Measurements from ENCODE around the gene HOXC6.

Gene HOXC6

DNA sequence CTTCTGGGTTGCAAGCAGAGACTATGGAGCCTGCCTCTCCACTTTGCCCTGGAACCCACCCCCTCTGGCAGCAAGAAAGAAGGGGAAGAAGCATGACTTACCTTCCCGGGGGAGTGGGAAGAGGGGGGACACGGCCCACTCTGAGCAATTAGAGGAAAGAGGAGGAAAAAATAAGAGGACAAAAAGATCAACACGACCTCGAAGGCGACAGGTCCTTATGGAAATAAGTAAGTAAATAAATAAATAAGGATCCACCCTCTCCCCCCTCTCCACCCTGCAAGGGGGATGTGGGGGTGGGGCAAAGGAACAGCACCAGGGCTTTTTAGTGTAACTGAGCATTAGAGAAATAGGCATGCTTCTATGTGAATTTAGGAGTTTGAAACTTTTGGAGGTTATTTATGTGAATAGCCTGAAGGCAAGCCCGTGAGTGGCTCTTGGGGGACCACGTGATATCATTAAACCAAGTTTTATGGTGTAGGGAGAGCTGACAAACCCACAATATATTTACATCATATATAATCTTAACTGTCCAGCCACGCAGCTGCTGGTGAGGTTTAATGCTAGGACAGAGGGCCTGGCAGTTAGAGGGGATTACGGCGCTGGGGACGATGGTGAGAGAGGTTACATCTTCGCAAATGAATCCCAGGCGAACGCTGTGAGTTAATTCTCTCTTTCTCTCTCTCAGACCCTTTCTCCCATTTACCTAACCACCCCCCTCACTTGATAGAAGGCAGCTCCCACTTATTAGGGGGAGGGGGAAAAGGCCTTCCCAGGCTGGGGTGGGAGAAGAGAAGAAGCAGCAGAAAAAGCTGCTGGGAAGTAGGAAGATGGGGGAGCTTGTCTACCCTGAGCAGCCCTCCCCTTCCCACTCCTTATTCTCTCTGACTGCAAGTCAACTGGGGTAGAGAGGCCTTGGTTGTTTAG is 9.4 kb downstream of the HOXC6 start:
- TF ChIP-seq, protein P1, sequence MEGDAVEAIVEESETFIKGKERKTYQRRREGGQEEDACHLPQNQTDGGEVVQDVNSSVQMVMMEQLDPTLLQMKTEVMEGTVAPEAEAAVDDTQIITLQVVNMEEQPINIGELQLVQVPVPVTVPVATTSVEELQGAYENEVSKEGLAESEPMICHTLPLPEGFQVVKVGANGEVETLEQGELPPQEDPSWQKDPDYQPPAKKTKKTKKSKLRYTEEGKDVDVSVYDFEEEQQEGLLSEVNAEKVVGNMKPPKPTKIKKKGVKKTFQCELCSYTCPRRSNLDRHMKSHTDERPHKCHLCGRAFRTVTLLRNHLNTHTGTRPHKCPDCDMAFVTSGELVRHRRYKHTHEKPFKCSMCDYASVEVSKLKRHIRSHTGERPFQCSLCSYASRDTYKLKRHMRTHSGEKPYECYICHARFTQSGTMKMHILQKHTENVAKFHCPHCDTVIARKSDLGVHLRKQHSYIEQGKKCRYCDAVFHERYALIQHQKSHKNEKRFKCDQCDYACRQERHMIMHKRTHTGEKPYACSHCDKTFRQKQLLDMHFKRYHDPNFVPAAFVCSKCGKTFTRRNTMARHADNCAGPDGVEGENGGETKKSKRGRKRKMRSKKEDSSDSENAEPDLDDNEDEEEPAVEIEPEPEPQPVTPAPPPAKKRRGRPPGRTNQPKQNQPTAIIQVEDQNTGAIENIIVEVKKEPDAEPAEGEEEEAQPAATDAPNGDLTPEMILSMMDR (IDR thresholded peaks at IDR 0.05; ENCODE audit: low read depth, low read length, missing control alignments): no peak
- H3K4me3 ChIP-seq (ENCODE audit: low read depth, low read length): no peak overlapping the region
- no peak for DNase-seq (ENCODE audit: low read depth)

DNA sequence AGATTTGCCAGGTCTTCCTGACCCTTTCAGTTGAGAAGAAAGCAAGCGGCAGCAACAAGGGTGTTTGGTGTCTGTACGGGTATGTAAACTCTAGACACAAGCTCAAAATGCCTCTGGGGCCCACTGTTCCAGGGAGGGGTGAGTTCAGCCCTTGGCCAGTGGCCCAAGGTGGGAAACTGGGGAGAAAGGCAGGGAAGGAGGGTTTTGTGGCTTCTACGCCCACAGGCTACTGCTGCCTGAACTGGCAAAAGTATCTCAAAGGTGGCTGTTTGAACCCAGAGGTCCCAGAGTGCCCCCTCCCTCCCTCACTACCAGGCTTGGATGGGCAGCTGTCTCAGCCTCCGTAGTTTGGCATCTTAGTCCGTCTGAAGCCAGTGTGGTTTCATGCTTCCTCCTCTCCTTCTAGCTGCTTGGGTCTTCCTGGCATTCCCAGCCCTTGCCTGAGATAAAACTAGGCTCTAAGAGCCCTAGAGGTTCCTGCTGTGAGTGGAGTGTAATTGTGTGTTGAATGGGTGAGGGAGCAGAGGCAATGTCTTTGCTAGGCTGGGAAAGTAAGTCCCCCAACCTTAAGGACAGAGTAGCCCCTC is 10.1 kb downstream of the HOXC6 start:
- TF ChIP-seq, protein P1 (IDR thresholded peaks at IDR 0.05; ENCODE audit: low read depth, low read length, missing control alignments): no peak
- DNase-seq (ENCODE audit: low read depth): no peak

DNA sequence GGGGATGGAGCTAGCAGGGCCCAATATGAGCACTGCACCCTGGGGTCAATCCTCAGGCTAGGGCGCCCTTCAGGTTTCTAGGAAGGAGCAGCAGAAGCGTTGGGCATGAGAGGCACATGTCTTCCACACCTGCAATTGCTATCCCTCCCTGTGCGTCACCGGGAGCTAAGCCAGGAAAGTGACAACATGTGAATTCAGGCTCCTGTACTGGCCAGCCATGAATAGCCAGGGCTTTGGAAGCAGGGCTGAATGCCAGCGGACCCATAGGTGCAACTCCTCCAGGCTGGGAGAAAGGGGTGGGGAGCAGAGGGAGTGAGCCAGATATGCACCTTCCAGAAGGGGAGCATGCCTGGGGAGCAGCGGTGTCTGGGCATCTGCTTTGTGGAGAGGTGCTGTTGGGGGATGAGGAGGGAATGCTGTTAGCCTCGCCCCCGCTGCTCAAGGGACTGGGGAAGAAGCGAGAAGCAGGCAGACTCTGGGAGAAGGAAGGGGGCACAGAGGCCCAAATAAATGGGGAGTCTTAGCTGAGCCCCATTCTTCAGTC is 10.7 kb downstream of the HOXC6 start:
- no peak overlapping the region for H3K4me3 ChIP-seq (ENCODE audit: low read depth, low read length)
- no peak for DNase-seq (ENCODE audit: low read depth)
- TF ChIP-seq, protein P1 (IDR thresholded peaks at IDR 0.05; ENCODE audit: low read depth, low read length, missing control alignments): no peak

More for the DNA sequence above, 10.1 kb downstream of the HOXC6 start:
- no peak overlapping the region for H3K4me3 ChIP-seq (ENCODE audit: low read depth, low read length)

DNA sequence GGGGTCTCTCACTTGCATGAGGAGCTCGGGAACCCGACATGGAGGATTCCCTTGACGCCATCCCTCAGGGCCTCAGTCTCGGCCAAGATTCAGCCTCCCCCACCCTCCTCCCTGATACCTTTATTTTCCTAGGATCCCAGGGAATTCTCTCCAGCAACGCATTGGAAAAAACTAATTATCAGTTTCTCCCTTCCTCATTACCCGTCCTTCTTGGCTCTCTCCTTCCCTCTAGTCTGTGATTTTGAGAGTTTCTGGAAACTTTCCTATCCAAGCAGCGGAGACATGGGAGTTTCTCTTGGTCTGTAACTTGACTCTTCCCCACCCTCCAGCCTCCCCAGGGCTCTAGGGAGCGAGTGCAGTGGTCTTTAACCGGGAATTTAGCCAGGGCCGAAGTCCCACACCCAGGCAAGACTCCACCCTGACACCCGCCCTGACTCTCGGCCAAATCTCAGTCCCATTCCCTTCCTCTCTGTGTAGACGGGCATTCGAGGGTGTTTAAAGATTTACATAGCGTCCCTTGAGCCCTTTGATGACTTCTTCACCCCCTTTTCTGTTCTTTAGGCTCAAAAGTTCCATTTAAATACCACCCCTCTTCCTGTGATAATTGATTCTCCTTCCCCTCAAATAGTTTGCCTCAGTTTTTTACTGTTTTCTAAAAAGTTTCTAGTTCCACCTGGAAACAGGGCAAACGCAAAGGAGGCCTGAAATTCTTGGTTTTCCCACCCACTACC is 11.3 kb downstream of the HOXC6 start:
- TF ChIP-seq, protein P1 (IDR thresholded peaks at IDR 0.05; ENCODE audit: low read depth, low read length, missing control alignments): no peak
- no peak overlapping the region for H3K4me3 ChIP-seq (ENCODE audit: low read depth, low read length)
- no peak for DNase-seq (ENCODE audit: low read depth)

DNA sequence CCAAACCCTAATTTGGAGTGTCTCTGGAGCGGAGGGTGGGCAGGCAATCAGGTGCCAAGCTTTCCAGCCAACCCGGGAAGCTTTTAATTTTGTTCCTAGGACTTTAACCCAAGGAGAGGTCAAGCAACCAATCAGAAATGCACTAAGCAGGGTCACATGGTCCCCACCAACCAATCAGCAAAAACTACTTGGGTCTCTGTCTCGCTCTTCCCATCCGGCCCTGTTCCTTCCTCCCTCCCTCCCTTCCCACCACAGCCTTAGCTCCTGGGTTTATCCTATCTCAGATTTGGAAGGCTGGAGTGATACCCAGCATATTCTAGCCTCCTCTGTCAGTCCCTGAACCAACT is 11.9 kb downstream of the HOXC6 start:
- H3K4me3 ChIP-seq (ENCODE audit: low read depth, low read length): no peak overlapping the region
- TF ChIP-seq, protein P1 (IDR thresholded peaks at IDR 0.05; ENCODE audit: low read depth, low read length, missing control alignments): no peak
- DNase-seq (ENCODE audit: low read depth): no peak

DNA sequence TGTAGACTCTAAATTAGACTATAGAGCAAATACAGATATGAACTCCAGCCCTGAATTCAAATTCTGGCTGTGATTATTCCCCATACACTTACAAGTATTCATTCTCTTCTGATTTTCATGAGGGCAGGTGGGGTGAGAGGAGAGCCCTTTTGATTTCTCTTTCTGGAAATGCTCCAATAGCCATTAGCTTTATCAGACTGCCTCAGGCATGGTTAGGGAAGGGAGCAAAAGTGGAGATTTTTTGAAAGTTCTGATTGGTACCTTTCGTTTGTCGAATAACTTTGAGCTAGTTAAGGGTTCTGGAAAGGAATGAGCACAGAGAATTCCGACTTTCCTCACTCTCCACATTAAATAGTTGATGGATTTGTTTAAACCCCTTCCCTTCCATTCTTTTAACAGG is 12.4 kb downstream of the HOXC6 start:
- no peak overlapping the region for H3K4me3 ChIP-seq (ENCODE audit: low read depth, low read length)
- no peak for DNase-seq (ENCODE audit: low read depth)
- TF ChIP-seq, protein P1 (IDR thresholded peaks at IDR 0.05; ENCODE audit: low read depth, low read length, missing control alignments): no peak

Measured in GM12864 (cell line).